ENCODE results near the gene DCDC1. TPM values are rescaled to one million over a fixed set of nuclear protein-coding genes. Genes with fewer than 3 reads are reported as not detected.
"Not testable (repeated sequence)": the region's sequence is repeated elsewhere in the genome, so short reads cannot be mapped to it uniquely, and the experiment has no call there.

Gene DCDC1
- total RNA-seq, 1 experiment from 2014 or later: 0.22 TPM

- POLR2A ChIA-PET: no interaction called here
- H3K27ac Mint-ChIP-seq: no peak overlapping the region
- ATAC-seq (no peak), DNase-seq (ENCODE audit: low spot score) (no peak)
- CTCF ChIA-PET: no interaction called here
- TF ChIP-seq GABPB1 (CRISPR knock-in tag; IDR thresholded peaks at IDR 0.05): no peak
- no peak for TF ChIP-seq AFF4 (CRISPR knock-in tag; IDR thresholded peaks at IDR 0.05; ENCODE audit: borderline replicate concordance)
- TF ChIP-seq NFE2L1 (CRISPR knock-in tag; IDR thresholded peaks at IDR 0.05): no peak
- TF ChIP-seq, protein P1, sequence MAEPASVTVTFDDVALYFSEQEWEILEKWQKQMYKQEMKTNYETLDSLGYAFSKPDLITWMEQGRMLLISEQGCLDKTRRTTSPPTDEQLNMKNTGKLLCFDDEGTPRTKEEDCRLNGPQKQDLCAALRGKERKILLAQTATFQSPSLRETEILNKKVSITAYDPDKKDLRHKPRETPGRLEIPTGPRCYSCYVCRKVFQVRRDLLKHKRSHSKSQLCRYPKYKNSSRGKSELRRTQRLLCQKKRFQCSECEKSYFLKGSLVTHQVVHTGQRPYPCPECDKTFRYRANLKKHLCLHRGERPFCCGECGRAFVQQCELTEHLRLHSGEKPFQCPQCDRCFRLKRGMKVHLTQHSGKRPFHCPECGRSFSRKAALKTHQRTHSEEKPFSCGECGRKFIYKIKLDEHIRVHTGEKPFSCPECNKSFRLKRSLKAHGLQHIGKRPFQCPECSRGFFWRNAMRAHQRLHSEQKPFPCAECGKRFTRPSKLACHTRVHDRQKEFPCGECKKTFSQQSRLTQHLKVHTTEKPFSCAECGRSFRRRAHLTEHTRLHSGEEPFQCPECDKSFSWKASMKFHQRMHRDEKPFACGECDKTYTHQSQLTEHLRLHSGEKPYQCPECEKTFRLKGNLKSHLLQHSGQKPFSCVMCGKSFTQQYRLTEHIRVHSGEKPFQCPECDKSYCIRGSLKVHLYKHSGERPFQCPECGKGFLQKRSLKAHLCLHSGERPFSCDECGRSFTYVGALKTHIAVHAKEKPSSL (CRISPR knock-in tag; conservative IDR thresholded peaks at IDR 0.05): no peak
- H3K9me3 Mint-ChIP-seq: peaks cover 35% of the 10 kb centered on the region
- H3K4me1 Mint-ChIP-seq: no peaks in the 10 kb centered on the region
- H3K27me3 Mint-ChIP-seq (ENCODE audit: low read depth): no peaks in the 10 kb centered on the region
- H3K4me3 Mint-ChIP-seq: no peak overlapping the region
- peaks cover 10% of the 10 kb centered on the region; the same call in 1 of the 2 replicates for H3K36me3 Mint-ChIP-seq
Measured at GRCh38 chr11:30949838-30950237, 419.7 kb downstream of the DCDC1 start.

DNA sequence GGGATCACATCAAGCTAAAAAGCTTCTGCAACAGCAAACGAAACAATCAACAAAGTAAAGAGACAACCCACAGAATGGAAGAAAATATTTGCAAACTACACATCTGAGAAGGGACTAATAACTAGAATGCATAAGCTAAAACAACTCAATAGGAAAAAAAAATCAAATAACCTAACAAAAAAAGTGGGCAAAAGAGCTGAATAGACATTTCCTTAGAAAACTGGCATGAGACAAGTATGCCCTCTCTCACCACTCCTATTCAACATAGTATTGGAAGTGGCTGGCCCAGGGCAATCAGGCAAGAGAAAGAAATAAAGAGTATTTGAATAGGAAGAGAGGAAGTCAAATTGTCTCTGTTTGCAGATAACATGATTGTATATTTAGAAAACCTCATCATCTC lies 421.8 kb downstream of the DCDC1 start:
- H3K4me3 Mint-ChIP-seq; H3K27me3 Mint-ChIP-seq (ENCODE audit: low read depth); H3K4me1 Mint-ChIP-seq; H3K36me3 Mint-ChIP-seq; ATAC-seq; DNase-seq (ENCODE audit: low spot score); H3K27ac Mint-ChIP-seq; POLR2A ChIA-PET; CTCF ChIA-PET: not testable (repeated sequence)
- H3K9me3 Mint-ChIP-seq: peaks cover 35% of the 10 kb centered on the region

DNA sequence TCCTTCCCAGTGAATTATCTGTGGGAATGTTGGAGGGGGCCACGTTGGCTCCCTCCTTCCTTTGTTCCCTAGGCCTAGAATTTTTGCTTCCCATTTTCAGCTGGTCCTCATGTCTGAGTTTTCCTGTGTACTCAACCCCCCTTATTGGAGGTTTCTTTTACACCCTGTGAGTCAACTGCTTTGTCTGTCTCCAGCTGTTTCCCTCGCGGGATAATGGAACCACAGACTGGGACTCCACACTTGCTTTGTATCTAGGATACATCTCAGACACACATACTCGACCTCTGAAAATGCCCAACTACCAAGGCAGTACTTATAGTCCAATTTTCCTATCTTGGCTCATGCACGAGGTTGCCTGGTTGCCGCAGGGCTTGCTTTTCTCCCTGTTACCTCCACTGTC lies 430.7 kb downstream of the DCDC1 start:
- no peaks in the 10 kb centered on the region for H3K4me1 Mint-ChIP-seq
- POLR2A ChIA-PET: no interaction called here
- H3K27ac Mint-ChIP-seq: no peak overlapping the region
- no peak for TF ChIP-seq ZNF671 (CRISPR knock-in tag; IDR thresholded peaks at IDR 0.05)
- TF ChIP-seq, protein P2, sequence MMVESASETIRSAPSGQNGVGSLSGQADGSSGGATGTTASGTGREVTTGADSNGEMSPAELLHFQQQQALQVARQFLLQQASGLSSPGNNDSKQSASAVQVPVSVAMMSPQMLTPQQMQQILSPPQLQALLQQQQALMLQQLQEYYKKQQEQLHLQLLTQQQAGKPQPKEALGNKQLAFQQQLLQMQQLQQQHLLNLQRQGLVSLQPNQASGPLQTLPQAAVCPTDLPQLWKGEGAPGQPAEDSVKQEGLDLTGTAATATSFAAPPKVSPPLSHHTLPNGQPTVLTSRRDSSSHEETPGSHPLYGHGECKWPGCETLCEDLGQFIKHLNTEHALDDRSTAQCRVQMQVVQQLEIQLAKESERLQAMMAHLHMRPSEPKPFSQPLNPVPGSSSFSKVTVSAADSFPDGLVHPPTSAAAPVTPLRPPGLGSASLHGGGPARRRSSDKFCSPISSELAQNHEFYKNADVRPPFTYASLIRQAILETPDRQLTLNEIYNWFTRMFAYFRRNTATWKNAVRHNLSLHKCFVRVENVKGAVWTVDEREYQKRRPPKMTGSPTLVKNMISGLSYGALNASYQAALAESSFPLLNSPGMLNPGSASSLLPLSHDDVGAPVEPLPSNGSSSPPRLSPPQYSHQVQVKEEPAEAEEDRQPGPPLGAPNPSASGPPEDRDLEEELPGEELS (CRISPR knock-in tag; IDR thresholded peaks at IDR 0.05): no peak
- no peak for TF ChIP-seq USF2 (CRISPR knock-in tag; IDR thresholded peaks at IDR 0.05)
- no peak for TF ChIP-seq ATF1 (CRISPR knock-in tag; IDR thresholded peaks at IDR 0.05)
- TF ChIP-seq FOXP1 (CRISPR knock-in tag; IDR thresholded peaks at IDR 0.05; ENCODE audit: borderline replicate concordance): no peak
- TF ChIP-seq GABPB1 (CRISPR knock-in tag; IDR thresholded peaks at IDR 0.05): no peak
- TF ChIP-seq, protein P1 (CRISPR knock-in tag; conservative IDR thresholded peaks at IDR 0.05): no peak
- no peak for TF ChIP-seq ZNF138 (CRISPR knock-in tag; conservative IDR thresholded peaks at IDR 0.05)
- TF ChIP-seq PRRX2 (CRISPR knock-in tag; IDR thresholded peaks at IDR 0.05): no peak
- peaks cover 3% of the 10 kb centered on the region; the same call in 1 of the 2 replicates for H3K27me3 Mint-ChIP-seq (ENCODE audit: low read depth)
- DNase-seq (ENCODE audit: low spot score): no peak
- H3K36me3 Mint-ChIP-seq: peaks cover 11% of the 10 kb centered on the region
- CTCF ChIA-PET: no interaction called here
- H3K4me3 Mint-ChIP-seq: no peak overlapping the region
- no peak for ATAC-seq
- H3K9me3 Mint-ChIP-seq: peaks cover 16% of the 10 kb centered on the region

Measured in WTC11 (cell line).